Activated CD8-positive, alpha-beta memory T cell treated with anti-CD3 and anti-CD28 coated beads, Interleukin-2, amount 10 ng/mL, durations not matched to agents 7 days and 5 days (primary cell): Measurements from ENCODE around the gene TNFAIP3. TPM values are rescaled to one million over a fixed set of nuclear protein-coding genes. Genes with fewer than 3 reads are reported as not detected.
A peak's percentile ranks its signal among the peaks of the same experiment; 100 is the strongest.
"Not testable (repeated sequence)": the region's sequence is repeated elsewhere in the genome, so short reads cannot be mapped to it uniquely, and the experiment has no call there.

ENCODE experiments used
- ATAC-seq: fragments of 150-1000 bp; cut with Tn5 transposase; one replicate; pipeline ENCODE4 v1.10.0; 2021; ENCODE audit warnings: moderate library complexity
- CTCF ChIA-PET: fragments of 350-600 bp; sonication (Branson Sonifier 250); formaldehyde crosslinking; loops from one replicate; lab custom pipeline; 2021; ENCODE audit warnings: antibody characterized with exemption; lab: Charles Lee
- DNase-seq: peaks from one replicate; pipeline ENCODE4 v3.0.0-alpha.2; 2020
- H3K27ac Mint-ChIP-seq: one replicate; pipeline ENCODE4 v1.8.0; 2021; ENCODE audit warnings: mild to moderate bottlenecking, mixed read lengths
- H3K27me3 Mint-ChIP-seq: one replicate; pipeline ENCODE4 v1.8.0; 2021; ENCODE audit warnings: mixed read lengths
- H3K36me3 Mint-ChIP-seq: one replicate; pipeline ENCODE4 v1.8.0; 2021; ENCODE audit warnings: mild to moderate bottlenecking, mixed read lengths
- H3K4me1 Mint-ChIP-seq: one replicate; pipeline ENCODE4 v1.8.0; 2021; ENCODE audit warnings: mixed read lengths
- H3K4me3 Mint-ChIP-seq: one replicate; pipeline ENCODE4 v1.8.0; 2021; ENCODE audit warnings: mild to moderate bottlenecking, moderate library complexity, mixed read lengths
- H3K9me3 Mint-ChIP-seq: one replicate; pipeline ENCODE4 v1.8.0; 2022; ENCODE audit warnings: low read depth, mixed read lengths
- total RNA-seq, 2 experiments: library from RNA; stranded (reverse); gene quantifications; one replicate each; pipeline ENCODE4 v1.2.3, GENCODE V29; 2021

The TNFAIP3 gene
- total RNA-seq, 2 experiments from 2014 or later, result 86.7 to 225 TPM

DNA sequence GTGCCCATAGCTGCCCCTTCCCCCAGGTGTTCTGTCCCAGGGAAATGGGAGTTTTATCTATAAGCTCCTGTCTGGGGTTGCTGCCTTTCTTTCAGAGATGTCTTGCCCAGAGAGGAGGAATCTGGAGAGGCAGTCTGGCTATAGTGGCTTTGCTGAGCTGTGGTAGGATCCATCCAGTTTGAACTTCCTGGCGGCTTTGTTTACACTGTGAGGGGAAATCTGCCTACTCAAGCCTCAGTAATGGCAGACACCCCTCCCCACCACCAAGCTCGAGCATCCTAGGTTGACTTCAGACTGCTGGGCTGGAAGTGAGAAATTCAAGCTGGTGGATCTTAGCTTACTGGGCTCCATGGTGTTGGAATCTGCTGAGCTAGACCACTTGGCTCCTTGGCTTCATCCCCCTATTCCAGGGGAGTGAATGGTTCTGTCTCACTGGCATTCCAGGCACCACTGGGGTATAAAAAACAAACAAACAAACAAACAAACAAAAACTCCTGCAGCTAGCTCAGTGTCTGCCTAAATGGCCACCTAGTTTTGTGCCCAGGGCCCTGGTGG is 24.0 kb downstream of the TNFAIP3 start:
- peaks cover 12% of the 10 kb centered on the region for H3K9me3 Mint-ChIP-seq
- H3K36me3 Mint-ChIP-seq, result peaks cover 33% of the 10 kb centered on the region
- H3K4me1 Mint-ChIP-seq, result no peaks in the 10 kb centered on the region
- CTCF ChIA-PET, result interaction anchor here (1.7 kb wide), 1 partner anchor 11 kb away, joined by 5 read pairs; no protein-coding TSS in a partner anchor
- DNase-seq, result no peak
- ATAC-seq, result no peak
- H3K27ac Mint-ChIP-seq, result no peak overlapping the region
- H3K27me3 Mint-ChIP-seq, result no peaks in the 10 kb centered on the region
- no peak overlapping the region for H3K4me3 Mint-ChIP-seq

DNA sequence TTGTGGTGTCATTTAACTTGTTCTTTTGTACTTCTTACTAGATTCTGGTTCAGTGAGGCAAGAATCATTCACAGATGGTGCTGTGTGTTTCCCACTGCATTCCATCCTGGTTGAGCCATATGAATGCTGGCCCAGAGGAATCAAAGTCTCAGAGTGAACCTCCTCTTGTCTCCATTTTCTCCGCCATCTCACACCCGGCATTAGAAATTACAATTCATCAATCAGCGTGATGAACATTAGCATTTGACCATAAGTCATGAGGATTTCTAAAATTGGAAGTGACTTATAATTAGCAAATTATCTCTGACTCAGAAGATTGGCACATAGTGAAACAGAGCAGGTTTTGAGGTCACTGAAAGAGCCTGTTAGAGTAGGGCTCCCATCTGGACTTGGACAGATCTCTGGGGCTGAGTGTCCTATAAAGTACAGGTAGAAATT is 25.2 kb downstream of the TNFAIP3 start:
- Mint-ChIP-seq H3K9me3 (peaks cover 8% of the 10 kb centered on the region), H3K4me1 (no peaks in the 10 kb centered on the region), H3K36me3 (peaks cover 22% of the 10 kb centered on the region), H3K27me3 (no peaks in the 10 kb centered on the region), H3K27ac (no peak overlapping the region), H3K4me3 (no peak overlapping the region)
- CTCF ChIA-PET, result interaction anchor here (1.2 kb wide), 1 partner anchor 25 kb away, joined by 4 read pairs; the partner anchor contains the start of gene TNFAIP3
- ATAC-seq, result no peak
- no peak for DNase-seq

DNA sequence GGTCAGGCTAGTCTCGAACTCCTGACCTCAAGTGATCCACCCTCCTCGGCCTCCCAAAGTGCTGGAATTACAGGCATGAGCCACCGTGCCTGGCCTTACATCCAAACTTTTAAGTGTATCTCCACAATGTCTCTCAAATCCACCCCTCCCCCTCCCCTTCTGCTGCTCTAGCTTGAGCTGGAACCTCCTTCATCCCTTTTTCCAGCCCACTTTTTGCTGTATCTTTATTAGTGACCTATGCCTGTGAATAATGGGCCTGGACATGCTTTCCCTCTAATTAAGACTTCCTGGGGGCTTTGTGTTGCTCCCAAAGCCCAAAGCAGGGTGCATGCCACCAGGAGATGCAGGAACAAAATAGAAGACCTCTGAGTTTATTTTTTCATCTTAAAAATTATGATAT is 26.1 kb downstream of the TNFAIP3 start:
- no peaks in the 10 kb centered on the region for H3K27me3 Mint-ChIP-seq
- H3K4me1 Mint-ChIP-seq, result no peaks in the 10 kb centered on the region
- no peak overlapping the region for H3K27ac Mint-ChIP-seq
- H3K9me3 Mint-ChIP-seq, result peaks cover 8% of the 10 kb centered on the region
- DNase-seq (no peak), ATAC-seq (no peak)
- H3K4me3 Mint-ChIP-seq, result no peak overlapping the region
- peaks cover 18% of the 10 kb centered on the region for H3K36me3 Mint-ChIP-seq
- CTCF ChIA-PET, result interaction anchor here (0.8 to 1.2 kb wide), 2 partner anchors 25 to 42 kb away, joined by 3 to 4 read pairs; partner anchors contain the start of gene TNFAIP3

DNA sequence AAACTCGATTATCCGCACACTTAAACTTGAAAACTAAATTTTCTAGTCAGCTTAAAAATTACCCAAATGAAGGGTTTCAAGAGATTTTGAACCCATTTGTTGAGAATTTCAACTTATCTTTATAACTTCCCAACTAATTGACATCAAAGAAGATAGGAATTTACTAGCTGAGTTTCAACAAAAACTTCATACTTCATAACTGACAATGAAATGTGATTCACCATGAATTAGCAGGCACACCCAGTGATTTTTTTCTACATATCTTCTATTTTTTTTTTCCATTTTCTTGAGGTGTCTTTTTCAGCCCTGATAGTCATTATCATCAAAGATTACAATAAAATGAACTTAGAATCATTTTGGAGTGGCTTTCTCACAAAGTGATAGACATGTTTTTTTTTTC is 26.7 kb downstream of the TNFAIP3 start:
- H3K9me3 Mint-ChIP-seq, result peaks cover 3% of the 10 kb centered on the region
- H3K4me3 Mint-ChIP-seq, result no peak overlapping the region
- peaks cover 13% of the 10 kb centered on the region for H3K36me3 Mint-ChIP-seq
- H3K27me3 Mint-ChIP-seq, result no peaks in the 10 kb centered on the region
- H3K4me1 Mint-ChIP-seq, result no peaks in the 10 kb centered on the region
- CTCF ChIA-PET, result interaction anchor here (0.8 to 1.2 kb wide), 2 partner anchors 26 to 42 kb away, joined by 3 to 4 read pairs; partner anchors contain the start of gene TNFAIP3
- ATAC-seq, result no peak
- DNase-seq, result no peak
- H3K27ac Mint-ChIP-seq, result no peak overlapping the region

DNA sequence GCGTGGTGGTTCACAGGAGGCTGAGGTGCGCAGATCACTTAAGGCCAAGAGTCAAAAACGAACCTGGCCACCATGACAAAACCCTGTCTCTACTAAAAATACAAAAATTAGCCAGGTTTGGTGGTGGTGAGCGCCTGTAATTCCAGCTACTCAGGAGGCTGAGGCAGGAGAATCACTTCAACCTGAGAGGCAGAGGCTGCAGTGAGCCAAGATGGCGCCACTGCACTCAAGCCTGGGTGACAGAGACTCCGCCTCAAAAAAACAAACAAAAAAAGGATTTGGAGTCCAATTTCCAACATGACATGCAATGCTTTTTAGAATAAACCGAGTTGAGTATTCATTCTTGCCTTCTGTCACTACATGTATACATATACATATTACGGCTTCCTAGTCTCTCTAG is 27.3 kb downstream of the TNFAIP3 start:
- H3K27me3 Mint-ChIP-seq, H3K4me3 Mint-ChIP-seq, H3K36me3 Mint-ChIP-seq, H3K27ac Mint-ChIP-seq, ATAC-seq, H3K4me1 Mint-ChIP-seq, DNase-seq, H3K9me3 Mint-ChIP-seq: not testable (repeated sequence)
- CTCF ChIA-PET, result interaction anchor here (1.2 to 1.3 kb wide), 2 partner anchors 13 to 50 kb away, joined by 4 read pairs; no protein-coding TSS in a partner anchor

DNA sequence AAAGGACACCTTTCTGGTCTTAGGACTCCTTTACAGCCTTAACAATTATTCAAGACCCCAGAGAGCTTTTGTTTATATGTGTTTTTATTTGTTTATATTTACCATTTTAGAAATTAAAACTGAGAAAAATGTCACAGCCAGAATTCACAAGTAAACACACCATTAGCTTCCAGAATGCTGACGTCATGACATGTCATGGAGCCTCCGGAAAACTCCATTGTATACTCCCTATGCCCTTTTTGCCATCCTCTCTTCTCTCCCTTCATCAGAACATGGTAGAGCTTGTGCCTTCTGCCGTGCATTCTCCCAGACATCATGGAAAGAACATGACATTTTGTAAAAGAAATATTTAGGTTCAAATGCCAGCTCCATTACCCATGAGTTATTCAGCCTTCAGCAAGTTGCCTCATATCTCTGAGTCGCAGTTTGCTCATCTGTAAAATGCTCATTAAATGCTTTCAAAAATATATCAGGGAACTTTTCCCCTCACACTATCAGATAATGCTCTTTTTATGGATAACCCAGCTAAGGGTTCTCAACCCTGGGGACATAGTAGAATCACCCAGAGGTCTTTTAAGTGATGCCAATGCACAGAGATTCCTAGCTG is 27.8 kb downstream of the TNFAIP3 start:
- H3K27me3 Mint-ChIP-seq, result no peaks in the 10 kb centered on the region
- H3K27ac Mint-ChIP-seq, result no peak overlapping the region
- no peak overlapping the region for H3K4me3 Mint-ChIP-seq
- no peak for DNase-seq
- peaks cover 3% of the 10 kb centered on the region for H3K9me3 Mint-ChIP-seq
- CTCF ChIA-PET, result interaction anchor here (1.2 to 1.3 kb wide), 2 partner anchors 14 to 50 kb away, joined by 4 read pairs; no protein-coding TSS in a partner anchor
- ATAC-seq, result no peak
- peaks cover 10% of the 10 kb centered on the region for H3K36me3 Mint-ChIP-seq
- H3K4me1 Mint-ChIP-seq, result no peaks in the 10 kb centered on the region

DNA sequence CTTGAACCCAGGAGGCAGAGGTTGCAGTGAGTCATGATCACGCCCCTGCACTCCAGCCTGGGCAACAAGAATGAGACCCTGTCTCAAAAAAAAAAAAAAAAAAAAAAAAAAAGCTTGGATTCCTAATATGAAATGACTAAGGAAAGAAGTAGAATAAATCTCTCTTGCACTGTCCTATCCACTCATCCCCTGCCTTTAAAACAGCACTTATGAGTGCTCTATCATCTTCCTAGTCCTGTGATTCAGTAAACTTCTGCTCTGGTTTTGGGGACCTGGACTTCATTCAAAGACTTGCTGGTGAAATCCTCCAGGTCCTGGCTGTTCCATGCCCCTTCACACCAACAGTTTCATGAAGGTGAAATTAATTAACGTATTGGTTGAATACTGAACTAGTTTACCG is 29.6 kb downstream of the TNFAIP3 start:
- CTCF ChIA-PET, result interaction anchor here (1.0 kb wide), 1 partner anchor 26 kb away, joined by 3 read pairs; no protein-coding TSS in a partner anchor
- Mint-ChIP-seq H3K27ac (no peak overlapping the region), H3K4me3 (no peak overlapping the region), H3K9me3 (peaks cover 3% of the 10 kb centered on the region), H3K27me3 (no peaks in the 10 kb centered on the region), H3K36me3 (peaks cover 8% of the 10 kb centered on the region), H3K4me1 (no peaks in the 10 kb centered on the region)
- DNase-seq (no peak), ATAC-seq (no peak)

DNA sequence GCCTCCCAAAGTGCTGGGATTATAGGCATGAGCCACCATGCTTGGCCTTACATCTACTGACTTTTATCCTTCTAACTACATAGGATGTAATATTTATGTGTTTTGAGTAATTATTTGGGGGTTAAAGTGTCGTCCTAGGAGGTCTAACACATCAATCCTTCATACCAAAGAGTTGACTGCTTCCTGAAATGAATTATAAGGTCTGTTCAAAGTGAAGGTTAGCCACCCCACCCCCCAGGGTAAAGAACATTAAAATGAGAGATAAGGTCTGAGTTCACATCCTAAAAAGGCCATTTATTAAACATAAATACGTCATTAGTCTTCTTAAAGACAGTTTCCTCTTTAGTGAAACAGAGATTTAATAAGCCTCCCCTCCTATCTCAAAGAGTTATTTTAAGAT is 33.8 kb downstream of the TNFAIP3 start:
- CTCF ChIA-PET, result interaction anchor here (1.0 to 1.2 kb wide), 2 partner anchors 12 to 30 kb away, joined by 3 read pairs; no protein-coding TSS in a partner anchor
- no peaks in the 10 kb centered on the region for H3K27me3 Mint-ChIP-seq
- no peak overlapping the region for H3K4me3 Mint-ChIP-seq
- H3K9me3 Mint-ChIP-seq, result no peaks in the 10 kb centered on the region
- no peak for ATAC-seq
- no peak for DNase-seq
- H3K4me1 Mint-ChIP-seq, result peaks cover 21% of the 10 kb centered on the region
- peaks cover 2% of the 10 kb centered on the region for H3K36me3 Mint-ChIP-seq
- H3K27ac Mint-ChIP-seq, result no peak overlapping the region

DNA sequence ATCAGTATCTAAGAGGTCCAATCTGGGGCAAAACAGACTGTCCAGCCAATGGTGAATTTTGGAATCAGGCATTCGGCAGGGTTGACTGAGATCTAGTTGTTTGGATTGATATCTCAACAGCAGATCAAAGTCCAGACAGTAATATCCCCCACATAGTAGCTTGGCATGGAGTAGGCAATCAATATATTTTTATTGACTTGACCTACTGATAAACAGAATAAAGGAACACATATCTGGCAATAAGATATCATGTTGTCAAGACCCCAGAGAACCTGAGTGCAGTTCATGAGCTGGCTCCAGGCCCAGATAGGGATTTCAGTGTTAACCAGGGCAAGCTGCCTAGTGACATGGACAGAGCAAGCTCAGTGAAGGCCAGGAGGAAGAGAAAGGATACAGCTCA is 34.4 kb downstream of the TNFAIP3 start:
- H3K27me3 Mint-ChIP-seq, result no peaks in the 10 kb centered on the region
- DNase-seq, result no peak
- peaks cover 27% of the 10 kb centered on the region for H3K4me1 Mint-ChIP-seq
- CTCF ChIA-PET, result interaction anchor here (1.0 to 2.0 kb wide), 5 partner anchors 13 to 43 kb away, joined by 3 to 6 read pairs (median 5); no protein-coding TSS in a partner anchor
- H3K4me3 Mint-ChIP-seq, result no peak overlapping the region
- H3K9me3 Mint-ChIP-seq, result no peaks in the 10 kb centered on the region
- H3K36me3 Mint-ChIP-seq, result peaks cover 2% of the 10 kb centered on the region
- ATAC-seq, result no peak
- H3K27ac Mint-ChIP-seq, result no peak overlapping the region

DNA sequence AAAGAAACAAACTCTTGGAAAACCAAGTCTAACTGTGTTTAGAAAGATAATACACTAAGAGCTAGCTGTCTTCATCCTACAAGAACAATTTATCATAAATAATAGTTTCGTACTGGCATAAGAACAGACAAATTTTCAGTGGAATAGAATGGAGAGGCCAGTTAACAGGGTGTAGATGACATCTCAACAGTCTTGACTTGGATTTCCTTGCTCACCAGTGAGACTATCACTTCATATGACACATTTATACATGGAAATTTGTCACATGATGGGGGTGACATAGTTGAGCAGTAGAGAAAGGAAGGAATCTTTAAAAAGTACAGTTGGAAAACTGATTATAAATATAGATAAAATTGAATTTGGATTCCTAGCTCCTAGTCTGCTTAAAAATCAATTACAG is 35.6 kb downstream of the TNFAIP3 start:
- CTCF ChIA-PET, result interaction anchor here (1.1 to 2.0 kb wide), 7 partner anchors 14 to 42 kb away, joined by 3 to 6 read pairs (median 4); no protein-coding TSS in a partner anchor

DNA sequence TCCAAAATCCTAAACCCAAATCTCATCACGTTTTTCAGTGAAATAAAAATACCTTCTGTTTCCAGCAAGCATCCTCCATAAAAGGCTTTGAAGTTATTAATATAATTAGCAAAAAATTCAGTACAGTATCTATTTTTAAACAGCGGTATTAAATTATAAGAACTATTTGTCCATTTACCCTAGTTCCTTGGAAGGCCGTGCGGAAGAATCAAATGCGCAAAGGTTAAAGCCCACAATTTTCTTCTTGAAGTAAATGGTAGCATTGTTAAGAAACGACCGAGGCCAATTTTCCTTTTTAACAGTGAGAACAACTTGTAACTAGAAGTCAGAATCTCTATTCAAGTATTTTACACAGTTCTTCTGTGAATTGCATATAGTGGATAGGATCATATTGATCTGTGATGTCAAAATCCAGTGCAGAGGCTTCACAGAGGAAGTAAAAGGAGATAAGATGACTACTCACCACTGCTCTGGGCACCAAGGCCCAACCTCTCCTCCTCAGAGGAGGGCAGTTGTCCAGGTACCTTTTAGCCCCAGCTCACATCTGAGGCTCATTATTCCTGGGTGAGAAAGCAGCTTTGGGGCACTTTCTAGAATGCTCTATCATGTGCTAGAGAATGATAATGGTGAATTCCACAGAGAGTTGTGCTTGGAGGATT is 36.3 kb downstream of the TNFAIP3 start:
- DNase-seq, result no peak
- Mint-ChIP-seq H3K9me3 (no peaks in the 10 kb centered on the region), H3K27ac (peak overlapping the region; percentile 94), H3K4me3 (no peak overlapping the region), H3K36me3 (no peaks in the 10 kb centered on the region), H3K4me1 (peaks cover 37% of the 10 kb centered on the region), H3K27me3 (no peaks in the 10 kb centered on the region)
- ATAC-seq, result no peak
- CTCF ChIA-PET, result interaction anchor here (1.1 to 1.5 kb wide), 3 partner anchors 19 to 33 kb away, joined by 3 to 4 read pairs (median 3); no protein-coding TSS in a partner anchor

More for the DNA sequence above, 35.6 kb downstream of the TNFAIP3 start:
- no peaks in the 10 kb centered on the region for H3K9me3 Mint-ChIP-seq
- DNase-seq (no peak), ATAC-seq (no peak)
- peaks cover 2% of the 10 kb centered on the region for H3K36me3 Mint-ChIP-seq
- no peak overlapping the region for H3K4me3 Mint-ChIP-seq
- H3K4me1 Mint-ChIP-seq, result peaks cover 35% of the 10 kb centered on the region
- no peaks in the 10 kb centered on the region for H3K27me3 Mint-ChIP-seq
- no peak overlapping the region for H3K27ac Mint-ChIP-seq

DNA sequence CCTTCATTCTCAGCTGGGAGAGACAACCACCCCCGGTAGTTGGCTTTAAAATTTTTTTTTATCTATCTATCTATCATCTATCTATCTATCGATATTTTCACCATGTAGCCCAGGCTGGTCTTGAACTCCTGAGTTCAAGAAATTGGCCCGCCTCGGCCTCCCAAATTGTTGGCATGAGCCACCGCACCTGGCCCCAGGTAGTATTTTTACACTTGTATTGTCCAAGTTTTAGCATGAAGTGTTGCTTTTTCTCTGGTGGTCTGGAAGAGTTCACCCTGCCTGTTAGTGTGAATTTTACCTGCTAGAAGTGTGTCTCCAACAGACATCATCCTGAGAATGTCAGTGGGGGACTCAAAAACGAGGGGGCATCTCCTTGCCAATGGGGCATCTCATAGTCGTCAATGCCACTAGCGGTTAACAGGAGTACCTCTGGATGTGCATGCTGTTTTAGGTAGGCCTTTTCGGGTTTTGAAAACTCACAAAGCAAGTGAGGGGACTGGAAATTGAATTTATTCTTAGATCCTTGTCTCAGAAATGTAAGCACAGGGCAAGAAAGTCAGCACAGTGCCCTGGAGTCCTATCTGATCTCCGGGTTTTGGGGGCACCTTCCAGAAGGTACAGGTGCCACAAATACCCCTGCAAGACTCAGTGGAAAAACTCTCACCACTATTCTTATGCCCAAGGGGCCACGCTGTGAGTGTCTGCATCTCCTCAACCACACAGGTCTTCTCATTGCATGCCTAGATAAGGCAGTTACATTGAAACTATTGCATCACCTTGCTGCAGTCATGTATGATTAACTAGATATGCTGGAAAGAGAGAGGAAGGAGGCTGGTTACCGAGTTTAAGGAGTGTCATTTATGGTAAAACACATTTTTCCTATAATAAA is 37.1 kb downstream of the TNFAIP3 start:
- H3K27ac Mint-ChIP-seq, result peak overlapping the region; percentile 94
- DNase-seq, result peak; percentile 65
- ATAC-seq, result peak; percentile 77
- peaks cover 45% of the 10 kb centered on the region for H3K4me1 Mint-ChIP-seq
- no peaks in the 10 kb centered on the region for H3K9me3 Mint-ChIP-seq
- peaks cover 2% of the 10 kb centered on the region for H3K36me3 Mint-ChIP-seq
- H3K27me3 Mint-ChIP-seq, result no peaks in the 10 kb centered on the region
- CTCF ChIA-PET, result interaction anchor here (1.1 kb wide), 2 partner anchors 20 to 34 kb away, joined by 3 to 4 read pairs; no protein-coding TSS in a partner anchor
- H3K4me3 Mint-ChIP-seq, result peak overlapping the region; percentile 74
